Loucy (cell line): ENCODE results near the gene PPP1R26.

Experiments used
- H2AFZ ChIP-seq: fragments of 200-600 bp; sonication (generic); 2 replicates; pipeline ENCODE4 v1.6.0; 2016; ENCODE audit warnings: antibody characterized with exemption, mild to moderate bottlenecking, low read length, moderate library complexity
- H3F3A ChIP-seq: fragments of 200-600 bp; 2 replicates; pipeline ENCODE4 v1.6.0; 2016; ENCODE audit warnings: antibody characterized with exemption, low read depth, mild to moderate bottlenecking
- H3K27me3 ChIP-seq: fragments of 200-600 bp; sonication (generic); 2 replicates; pipeline ENCODE4 v1.6.1; 2014; ENCODE audit warnings: low read length, mild to moderate bottlenecking; ENCODE audit not compliant: insufficient read depth, poor library complexity, severe bottlenecking
- H3K36me3 ChIP-seq: fragments of 200-600 bp; sonication (generic); 2 replicates; pipeline ENCODE4 v1.6.1; 2016; ENCODE audit warnings: low read length; ENCODE audit not compliant: insufficient read depth
- H3K4me1 ChIP-seq: fragments of 200-600 bp; sonication (generic); 2 replicates; pipeline ENCODE4 v1.5.1; 2014; ENCODE audit warnings: low read length, mild to moderate bottlenecking; ENCODE audit not compliant: insufficient read depth, poor library complexity, severe bottlenecking
- H3K4me2 ChIP-seq: fragments of 200-600 bp; sonication (generic); 2 replicates; pipeline ENCODE4 v1.6.0; 2014; ENCODE audit warnings: antibody characterized with exemption, low read length, low read depth, mild to moderate bottlenecking; ENCODE audit not compliant: poor library complexity, severe bottlenecking
- H3K4me3 ChIP-seq: fragments of 200-600 bp; sonication (generic); 2 replicates; pipeline ENCODE4 v1.5.1; 2014; ENCODE audit warnings: low read length, mild to moderate bottlenecking, mixed read lengths; ENCODE audit not compliant: poor library complexity, severe bottlenecking
- H3K79me2 ChIP-seq: fragments of 200-600 bp; sonication (generic); 2 replicates; pipeline ENCODE4 v1.6.1; 2014; ENCODE audit warnings: low read length; ENCODE audit not compliant: insufficient read depth
- H3K9ac ChIP-seq: fragments of 200-600 bp; sonication (generic); 2 replicates; pipeline ENCODE4 v1.6.0; 2014; ENCODE audit warnings: mild to moderate bottlenecking, low read depth, low read length, moderate library complexity; ENCODE audit not compliant: poor library complexity, severe bottlenecking
- H3K9me2 ChIP-seq: fragments of 200-600 bp; sonication (generic); replicated peaks from 2 replicates; pipeline ENCODE4 v1.6.1; 2016; ENCODE audit warnings: low read depth, low read length, mixed read lengths
- H3K9me3 ChIP-seq: fragments of 200-600 bp; sonication (generic); 2 replicates; pipeline ENCODE4 v1.6.1; 2014; ENCODE audit warnings: mild to moderate bottlenecking, antibody characterized with exemption, low read length, low read depth; ENCODE audit not compliant: insufficient read depth
- H4K20me1 ChIP-seq: fragments of 200-600 bp; sonication (generic); 2 replicates; pipeline ENCODE4 v1.6.0; 2014; ENCODE audit warnings: antibody characterized with exemption, low read length, mild to moderate bottlenecking; ENCODE audit not compliant: insufficient read depth, poor library complexity, severe bottlenecking
- EZH2phosphoT487 ChIP-seq: fragments of 200-600 bp; IDR thresholded peaks from 2 replicates; pipeline ENCODE4 v1.6.1; 2018; ENCODE audit warnings: antibody characterized with exemption, mild to moderate bottlenecking, moderate library complexity, borderline replicate concordance
- TF ChIP-seq, protein P1 (sequence below): fragments of 200-600 bp; sonication (generic); conservative IDR thresholded peaks from 2 replicates; pipeline ENCODE4 v1.5.1; 2014; ENCODE audit warnings: mild to moderate bottlenecking, antibody characterized with exemption, low read length

PPP1R26 gene

DNA sequence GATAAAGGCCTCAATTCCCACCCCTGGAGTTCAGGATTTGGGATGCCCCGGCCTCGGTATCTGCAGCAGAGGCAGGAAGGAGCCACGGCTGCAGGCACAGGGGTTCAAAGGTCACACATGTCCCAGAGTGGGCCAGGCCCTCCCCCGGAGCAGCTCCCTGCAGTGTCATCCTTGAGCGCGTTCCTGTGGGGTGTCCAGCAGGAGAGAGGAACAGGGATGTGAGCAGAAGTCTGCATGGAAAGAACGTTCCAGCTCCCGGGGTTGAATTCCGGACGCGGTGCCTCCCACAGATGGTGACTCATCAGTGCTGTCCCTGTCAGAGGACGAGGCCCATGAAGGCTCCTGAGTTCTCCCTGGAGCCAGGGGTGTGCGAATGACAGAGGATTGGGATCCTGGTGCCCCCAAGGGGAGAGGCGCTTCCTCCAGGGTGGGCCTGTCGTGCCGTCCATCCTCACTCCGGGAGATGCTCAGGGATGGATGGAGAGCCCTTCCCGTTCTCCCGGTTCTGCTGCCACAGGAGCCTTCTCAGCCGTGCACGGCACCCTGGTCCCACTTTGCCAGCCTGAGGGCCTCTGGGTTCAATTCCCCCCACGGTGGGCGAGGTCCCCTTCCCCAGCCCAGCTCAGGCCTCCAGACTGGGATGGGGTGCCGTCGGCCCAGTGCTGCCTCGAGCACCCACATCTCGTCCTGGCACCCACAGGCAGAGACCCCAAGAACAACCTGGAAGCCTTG, 44.7 kb downstream of the PPP1R26 start:
- H3K9me3 ChIP-seq, result peaks cover 3% of the 10 kb centered on the region; the same call in 1 of the 2 replicates
- no peak overlapping the region for H3K4me3 ChIP-seq
- no peaks in the 10 kb centered on the region for H3K79me2 ChIP-seq
- no peak overlapping the region for H2AFZ ChIP-seq
- H3K36me3 ChIP-seq, result no peaks in the 10 kb centered on the region
- H3K4me2 ChIP-seq, result no peak overlapping the region
- H3K9ac ChIP-seq, result no peak overlapping the region
- no peaks in the 10 kb centered on the region for H4K20me1 ChIP-seq
- no peaks in the 10 kb centered on the region for H3K9me2 ChIP-seq
- no peaks in the 10 kb centered on the region for H3F3A ChIP-seq
- H3K4me1 ChIP-seq, result no peaks in the 10 kb centered on the region
- no peaks in the 10 kb centered on the region for H3K27me3 ChIP-seq
- TF ChIP-seq EZH2phosphoT487, result no peak
- TF ChIP-seq, protein P1, sequence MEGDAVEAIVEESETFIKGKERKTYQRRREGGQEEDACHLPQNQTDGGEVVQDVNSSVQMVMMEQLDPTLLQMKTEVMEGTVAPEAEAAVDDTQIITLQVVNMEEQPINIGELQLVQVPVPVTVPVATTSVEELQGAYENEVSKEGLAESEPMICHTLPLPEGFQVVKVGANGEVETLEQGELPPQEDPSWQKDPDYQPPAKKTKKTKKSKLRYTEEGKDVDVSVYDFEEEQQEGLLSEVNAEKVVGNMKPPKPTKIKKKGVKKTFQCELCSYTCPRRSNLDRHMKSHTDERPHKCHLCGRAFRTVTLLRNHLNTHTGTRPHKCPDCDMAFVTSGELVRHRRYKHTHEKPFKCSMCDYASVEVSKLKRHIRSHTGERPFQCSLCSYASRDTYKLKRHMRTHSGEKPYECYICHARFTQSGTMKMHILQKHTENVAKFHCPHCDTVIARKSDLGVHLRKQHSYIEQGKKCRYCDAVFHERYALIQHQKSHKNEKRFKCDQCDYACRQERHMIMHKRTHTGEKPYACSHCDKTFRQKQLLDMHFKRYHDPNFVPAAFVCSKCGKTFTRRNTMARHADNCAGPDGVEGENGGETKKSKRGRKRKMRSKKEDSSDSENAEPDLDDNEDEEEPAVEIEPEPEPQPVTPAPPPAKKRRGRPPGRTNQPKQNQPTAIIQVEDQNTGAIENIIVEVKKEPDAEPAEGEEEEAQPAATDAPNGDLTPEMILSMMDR, result no peak

GRCh38 chr9:135525241-135526088, 45.9 kb downstream of the PPP1R26 start:
- no peaks in the 10 kb centered on the region for H3K4me1 ChIP-seq

DNA sequence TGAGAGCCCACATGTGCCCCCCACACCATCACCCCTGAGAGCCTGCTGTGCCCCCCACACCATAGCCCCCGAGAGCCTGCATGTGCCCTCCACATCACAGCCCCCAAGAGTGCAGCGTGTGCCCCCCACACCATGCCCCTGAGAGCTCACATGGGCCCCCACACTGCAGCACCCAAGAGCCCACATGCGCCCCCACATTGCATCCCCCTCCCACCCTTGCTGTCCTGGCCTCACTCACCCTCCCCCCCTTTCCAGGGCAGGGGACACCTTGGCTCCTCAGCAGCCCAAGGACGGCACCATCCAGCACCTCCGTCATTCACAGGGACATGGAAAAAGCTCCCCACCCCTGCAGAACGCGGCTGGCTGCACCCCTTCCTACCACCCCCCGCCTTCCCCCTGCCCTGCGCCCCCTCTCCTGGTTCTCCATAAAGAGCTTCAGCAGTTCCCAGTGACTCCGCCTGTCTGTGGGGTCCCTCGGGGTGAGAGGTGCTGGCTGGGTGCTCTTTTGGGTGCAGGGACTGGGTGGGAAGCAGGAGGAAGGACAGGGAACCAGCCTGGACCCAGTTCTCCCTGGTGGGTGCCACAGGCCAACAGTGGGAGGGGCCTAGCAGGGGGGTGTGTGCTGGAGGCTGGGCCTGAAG, 46.6 kb downstream of the PPP1R26 start:
- TF ChIP-seq, protein P1, result no peak
- no peak for TF ChIP-seq EZH2phosphoT487
- peaks cover 3% of the 10 kb centered on the region; the same call in 1 of the 2 replicates for H3K9me3 ChIP-seq
- H3F3A ChIP-seq, result no peaks in the 10 kb centered on the region
- H2AFZ ChIP-seq, result no peak overlapping the region
- H3K79me2 ChIP-seq, result no peaks in the 10 kb centered on the region
- no peaks in the 10 kb centered on the region for H3K4me1 ChIP-seq
- H3K4me2 ChIP-seq, result no peak overlapping the region
- no peaks in the 10 kb centered on the region for H3K9me2 ChIP-seq
- no peak overlapping the region for H3K9ac ChIP-seq
- no peaks in the 10 kb centered on the region for H3K36me3 ChIP-seq
- no peaks in the 10 kb centered on the region for H4K20me1 ChIP-seq
- H3K4me3 ChIP-seq, result no peak overlapping the region
- H3K27me3 ChIP-seq, result no peaks in the 10 kb centered on the region

More at GRCh38 chr9:135525241-135526088, 45.9 kb downstream of the PPP1R26 start:
- no peak overlapping the region for H3K4me2 ChIP-seq
- no peaks in the 10 kb centered on the region for H3K9me2 ChIP-seq
- no peaks in the 10 kb centered on the region for H3K79me2 ChIP-seq
- no peaks in the 10 kb centered on the region for H3F3A ChIP-seq
- TF ChIP-seq, protein P1, result no peak
- TF ChIP-seq EZH2phosphoT487, result no peak
- H4K20me1 ChIP-seq, result no peaks in the 10 kb centered on the region
- H2AFZ ChIP-seq, result no peak overlapping the region
- no peaks in the 10 kb centered on the region for H3K36me3 ChIP-seq
- H3K9me3 ChIP-seq, result peaks cover 3% of the 10 kb centered on the region; the same call in 1 of the 2 replicates
- H3K27me3 ChIP-seq, result no peaks in the 10 kb centered on the region
- no peak overlapping the region for H3K4me3 ChIP-seq
- H3K9ac ChIP-seq, result no peak overlapping the region
